ENCODE measurements around the gene CDC37.
"Not testable (repeated sequence)": the region's sequence is repeated elsewhere in the genome, so short reads cannot be mapped to it uniquely, and the experiment has no call there.

Gene CDC37

DNA sequence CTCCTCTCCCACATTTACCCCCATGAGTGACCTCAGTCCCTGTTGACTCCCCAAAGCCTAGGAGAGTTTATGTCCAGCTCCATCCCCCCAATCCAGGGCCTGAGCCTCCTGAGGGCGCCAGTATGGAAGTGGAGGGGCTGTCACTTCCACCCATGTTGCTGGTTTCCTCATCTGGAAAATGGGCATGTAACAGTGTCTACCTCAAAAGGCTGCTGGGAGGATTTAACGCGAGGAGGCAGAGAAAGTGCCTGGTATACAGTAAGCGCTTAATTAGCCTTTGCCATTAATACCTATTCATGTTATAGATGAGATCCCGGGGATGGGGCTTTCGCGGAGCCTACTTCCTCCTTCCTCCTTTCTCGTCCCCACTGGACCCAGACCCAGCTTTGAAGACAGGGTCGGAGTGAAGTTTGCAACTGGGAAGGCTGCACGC is 23.4 kb downstream of the CDC37 start:
- no peak for DNase-seq (ENCODE audit: low read depth)

DNA sequence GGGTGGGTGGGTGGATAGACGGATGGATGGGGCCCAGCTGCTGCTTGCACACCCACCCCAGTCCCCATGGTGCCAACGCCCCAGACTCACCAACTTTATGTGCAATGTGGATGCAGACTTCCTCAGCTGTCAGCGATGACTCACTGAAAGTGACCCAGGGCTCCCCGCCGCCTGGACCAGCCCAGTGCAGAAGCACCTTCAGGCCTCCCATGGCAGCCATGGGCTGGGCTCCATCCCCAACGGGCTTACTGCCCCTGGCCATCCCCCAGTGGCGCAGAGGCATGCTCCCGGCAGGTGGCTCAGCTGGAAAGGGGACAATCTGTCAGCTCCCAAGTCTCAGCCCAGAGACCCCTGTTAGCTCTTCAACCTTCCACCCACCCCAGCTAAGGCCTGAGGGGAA is 25.2 kb downstream of the CDC37 start:
- TF ChIP-seq, protein P1, sequence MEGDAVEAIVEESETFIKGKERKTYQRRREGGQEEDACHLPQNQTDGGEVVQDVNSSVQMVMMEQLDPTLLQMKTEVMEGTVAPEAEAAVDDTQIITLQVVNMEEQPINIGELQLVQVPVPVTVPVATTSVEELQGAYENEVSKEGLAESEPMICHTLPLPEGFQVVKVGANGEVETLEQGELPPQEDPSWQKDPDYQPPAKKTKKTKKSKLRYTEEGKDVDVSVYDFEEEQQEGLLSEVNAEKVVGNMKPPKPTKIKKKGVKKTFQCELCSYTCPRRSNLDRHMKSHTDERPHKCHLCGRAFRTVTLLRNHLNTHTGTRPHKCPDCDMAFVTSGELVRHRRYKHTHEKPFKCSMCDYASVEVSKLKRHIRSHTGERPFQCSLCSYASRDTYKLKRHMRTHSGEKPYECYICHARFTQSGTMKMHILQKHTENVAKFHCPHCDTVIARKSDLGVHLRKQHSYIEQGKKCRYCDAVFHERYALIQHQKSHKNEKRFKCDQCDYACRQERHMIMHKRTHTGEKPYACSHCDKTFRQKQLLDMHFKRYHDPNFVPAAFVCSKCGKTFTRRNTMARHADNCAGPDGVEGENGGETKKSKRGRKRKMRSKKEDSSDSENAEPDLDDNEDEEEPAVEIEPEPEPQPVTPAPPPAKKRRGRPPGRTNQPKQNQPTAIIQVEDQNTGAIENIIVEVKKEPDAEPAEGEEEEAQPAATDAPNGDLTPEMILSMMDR (conservative IDR thresholded peaks at IDR 0.05; ENCODE audit: low read depth, low read length), result no peak
- H3K4me3 ChIP-seq (ENCODE audit: low read length), result no peak overlapping the region

More for the DNA sequence above, 23.4 kb downstream of the CDC37 start:
- TF ChIP-seq, protein P1 (conservative IDR thresholded peaks at IDR 0.05; ENCODE audit: low read depth, low read length), result no peak
- H3K4me3 ChIP-seq (ENCODE audit: low read length), result peak overlapping the region; percentile 97

GRCh38 chr19:10377140-10377640 is 26.2 kb downstream of the CDC37 start:
- DNase-seq (ENCODE audit: low read depth); H3K4me3 ChIP-seq (ENCODE audit: low read length): not testable (repeated sequence)

More for the DNA sequence above, 25.2 kb downstream of the CDC37 start:
- no peak for DNase-seq (ENCODE audit: low read depth)

DNA sequence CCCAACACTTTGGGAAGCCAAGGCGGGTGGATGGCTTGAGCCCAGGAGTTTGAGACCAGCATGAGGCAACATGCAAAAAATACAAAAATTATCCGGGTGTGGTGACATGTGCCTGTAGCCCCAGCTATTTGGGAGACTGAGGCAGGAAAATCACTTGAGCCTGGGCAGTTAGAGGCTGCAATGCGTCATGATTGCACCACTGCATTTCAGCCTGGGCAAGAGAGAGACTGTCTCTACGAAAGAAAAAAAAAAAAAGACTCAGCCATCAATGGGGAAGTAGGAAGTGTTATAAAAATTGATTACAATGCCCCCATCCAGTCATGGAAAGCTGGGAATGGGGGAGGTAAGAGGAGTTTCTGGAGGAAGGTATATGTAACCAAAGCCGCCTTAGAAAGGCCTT is 28.4 kb downstream of the CDC37 start:
- DNase-seq (ENCODE audit: low read depth), result no peak
- TF ChIP-seq, protein P1 (conservative IDR thresholded peaks at IDR 0.05; ENCODE audit: low read depth, low read length), result no peak

DNA sequence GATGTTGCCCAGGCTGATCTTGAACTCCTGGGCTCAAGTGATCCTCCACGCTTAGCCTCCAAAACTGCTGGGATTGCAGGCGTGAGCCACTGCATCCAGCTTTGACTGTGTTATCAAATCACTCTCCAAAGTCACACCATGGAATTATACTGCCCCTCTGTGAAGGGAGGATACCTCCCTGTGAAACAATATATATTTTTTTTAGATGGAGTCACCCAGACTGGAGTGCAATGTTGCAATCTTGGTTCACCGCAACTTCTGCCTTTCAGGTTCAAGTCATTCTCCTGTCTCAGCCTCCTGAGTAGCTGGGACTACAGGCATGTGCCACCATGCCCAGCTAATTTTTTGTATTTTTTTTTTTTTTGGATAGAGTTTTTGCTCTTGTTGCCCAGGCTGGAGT is 30.7 kb downstream of the CDC37 start:
- no peak overlapping the region for H3K4me3 ChIP-seq (ENCODE audit: low read length)
- DNase-seq (ENCODE audit: low read depth), result no peak
- TF ChIP-seq, protein P1 (conservative IDR thresholded peaks at IDR 0.05; ENCODE audit: low read depth, low read length), result no peak

More for the DNA sequence above, 28.4 kb downstream of the CDC37 start:
- no peak overlapping the region for H3K4me3 ChIP-seq (ENCODE audit: low read length)

- DNase-seq (ENCODE audit: low read depth), result no peak
- TF ChIP-seq, protein P1 (conservative IDR thresholded peaks at IDR 0.05; ENCODE audit: low read depth, low read length), result no peak
- no peak overlapping the region for H3K4me3 ChIP-seq (ENCODE audit: low read length)
Measured at GRCh38 chr19:10368101-10368803, 35.1 kb downstream of the CDC37 start.

GRCh38 chr19:10366950-10367512 is 36.3 kb downstream of the CDC37 start:
- DNase-seq (ENCODE audit: low read depth); H3K4me3 ChIP-seq (ENCODE audit: low read length): not testable (repeated sequence)

DNA sequence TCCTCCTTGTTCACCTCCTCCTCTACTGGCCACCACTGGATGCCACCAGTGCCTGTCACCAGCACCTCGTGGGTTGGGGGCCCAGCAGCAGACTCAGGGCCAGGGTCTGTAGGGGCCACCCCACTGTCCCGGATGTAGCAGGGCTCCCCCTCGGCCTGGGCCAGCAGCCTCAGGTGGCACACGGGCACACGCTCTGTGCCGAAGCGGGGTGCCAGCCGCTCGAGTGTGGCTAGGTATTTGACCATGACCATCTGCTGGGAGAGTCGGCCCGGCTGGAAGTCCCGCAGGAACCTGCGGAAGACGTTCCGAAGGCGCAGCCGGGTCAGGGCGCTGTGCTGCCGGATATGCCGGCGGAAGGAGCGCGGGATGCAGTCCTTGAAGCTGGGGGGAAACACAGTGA is 37.8 kb downstream of the CDC37 start:
- no peak for DNase-seq (ENCODE audit: low read depth)
- TF ChIP-seq, protein P1 (conservative IDR thresholded peaks at IDR 0.05; ENCODE audit: low read depth, low read length), result no peak
- no peak overlapping the region for H3K4me3 ChIP-seq (ENCODE audit: low read length)

Measured in retinal pigment epithelial cell (primary cell).